ENCODE measurements around the gene ROCK1. TPM values are rescaled to one million over a fixed set of nuclear protein-coding genes. Genes with fewer than 3 reads are reported as not detected.
"Not testable (repeated sequence)": the region's sequence is repeated elsewhere in the genome, so short reads cannot be mapped to it uniquely, and the experiment has no call there.

ROCK1 gene
- total RNA-seq, 1 experiment from 2014 or later, result 14.9 TPM

- DNase-seq (ENCODE audit: low spot score), result no peak
These were observed 59.2 kb downstream of the ROCK1 start for GRCh38 chr18:21052385-21052784.

- DNase-seq (ENCODE audit: low spot score), result no peak
These were observed 60.0 kb downstream of the ROCK1 start for GRCh38 chr18:21051620-21052019.

- DNase-seq (ENCODE audit: low spot score), result no peak
These were observed 62.3 kb downstream of the ROCK1 start for GRCh38 chr18:21049306-21049705.

GRCh38 chr18:21047126-21047525 is 64.5 kb downstream of the ROCK1 start:
- no peak for DNase-seq (ENCODE audit: low spot score)

GRCh38 chr18:21040466-21040865 is 71.1 kb downstream of the ROCK1 start:
- no peak for DNase-seq (ENCODE audit: low spot score)

GRCh38 chr18:21038201-21038600 is 73.4 kb downstream of the ROCK1 start:
- no peak for DNase-seq (ENCODE audit: low spot score)

GRCh38 chr18:21031845-21032244 is 79.8 kb downstream of the ROCK1 start:
- DNase-seq (ENCODE audit: low spot score), result no peak

- DNase-seq (ENCODE audit: low spot score), result not testable (repeated sequence)
These were observed 93.4 kb downstream of the ROCK1 start for GRCh38 chr18:21018257-21018656.

GRCh38 chr18:21012308-21012707 is 99.3 kb downstream of the ROCK1 start:
- DNase-seq (ENCODE audit: low spot score), result no peak

- DNase-seq (ENCODE audit: low spot score), result no peak
These were observed 106.9 kb downstream of the ROCK1 start for GRCh38 chr18:21004726-21005125.

- DNase-seq (ENCODE audit: low spot score), result no peak
These were observed 110.9 kb downstream of the ROCK1 start for GRCh38 chr18:21000667-21001066.

GRCh38 chr18:20997371-20997770 is 114.2 kb downstream of the ROCK1 start:
- DNase-seq (ENCODE audit: low spot score), result no peak

- DNase-seq (ENCODE audit: low spot score), result no peak
These were observed 115.2 kb downstream of the ROCK1 start for GRCh38 chr18:20996418-20996817.

GRCh38 chr18:20988726-20989125 is 122.9 kb downstream of the ROCK1 start:
- no peak for DNase-seq (ENCODE audit: low spot score)

- no peak for DNase-seq (ENCODE audit: low spot score)
These were observed 136.5 kb downstream of the ROCK1 start for GRCh38 chr18:20975077-20975476.

GRCh38 chr18:20971886-20972267 is 139.7 kb downstream of the ROCK1 start:
- peak; percentile 9 for DNase-seq (ENCODE audit: low spot score)

GRCh38 chr18:20966795-20967194 is 144.8 kb downstream of the ROCK1 start:
- DNase-seq (ENCODE audit: low spot score), result no peak

GRCh38 chr18:20963027-20963426 is 148.6 kb downstream of the ROCK1 start:
- no peak for DNase-seq (ENCODE audit: low spot score)

- no peak for DNase-seq (ENCODE audit: low spot score)
These were observed 150.9 kb downstream of the ROCK1 start for GRCh38 chr18:20960735-20961134.

GRCh38 chr18:20950827-20951226 is 160.8 kb downstream of the ROCK1 start:
- not testable (repeated sequence) for DNase-seq (ENCODE audit: low spot score)
